ENCODE results near the gene NEK1.
"Not testable (repeated sequence)": the region's sequence is repeated elsewhere in the genome, so short reads cannot be mapped to it uniquely, and the experiment has no call there.

The NEK1 gene

DNA sequence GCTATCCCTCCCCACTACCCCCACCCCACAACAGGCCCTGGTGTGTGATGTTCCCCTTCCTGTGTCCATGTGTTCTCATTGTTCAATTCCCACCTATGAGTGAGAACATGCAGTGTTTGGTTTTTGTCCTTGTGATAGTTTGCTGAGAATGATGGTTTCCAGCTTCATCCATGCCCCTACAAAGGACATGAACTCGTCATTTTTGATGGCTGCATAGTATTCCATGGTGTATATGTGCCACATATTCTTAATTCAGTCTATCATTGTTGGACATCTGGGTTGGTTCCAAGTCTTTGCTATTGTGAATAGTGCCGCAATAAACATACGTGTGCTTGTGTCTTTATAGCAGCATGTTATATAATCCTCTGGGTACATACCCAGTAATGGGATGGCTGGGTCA, 118.1 kb downstream of the NEK1 start:
- DNase-seq (ENCODE audit: low read depth, low spot score) = not testable (repeated sequence)

DNA sequence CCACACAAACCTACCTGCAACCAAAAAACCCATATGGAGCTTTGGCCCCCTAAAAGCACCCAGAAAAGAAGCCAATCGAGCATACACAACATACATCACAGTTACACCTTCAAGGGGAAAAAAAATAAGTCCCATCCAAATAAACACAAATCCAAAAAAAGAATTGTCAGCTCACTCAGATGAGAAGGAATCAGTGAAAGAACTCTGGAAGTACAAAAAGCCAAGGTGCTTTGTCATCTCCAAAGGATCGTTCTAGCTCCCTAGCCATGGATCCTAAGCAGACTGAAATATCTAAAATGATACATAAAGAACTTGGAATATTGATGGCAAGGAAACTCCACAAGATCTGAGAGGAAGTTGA, 119.2 kb downstream of the NEK1 start:
- no peak for DNase-seq (ENCODE audit: low read depth, low spot score)

DNA sequence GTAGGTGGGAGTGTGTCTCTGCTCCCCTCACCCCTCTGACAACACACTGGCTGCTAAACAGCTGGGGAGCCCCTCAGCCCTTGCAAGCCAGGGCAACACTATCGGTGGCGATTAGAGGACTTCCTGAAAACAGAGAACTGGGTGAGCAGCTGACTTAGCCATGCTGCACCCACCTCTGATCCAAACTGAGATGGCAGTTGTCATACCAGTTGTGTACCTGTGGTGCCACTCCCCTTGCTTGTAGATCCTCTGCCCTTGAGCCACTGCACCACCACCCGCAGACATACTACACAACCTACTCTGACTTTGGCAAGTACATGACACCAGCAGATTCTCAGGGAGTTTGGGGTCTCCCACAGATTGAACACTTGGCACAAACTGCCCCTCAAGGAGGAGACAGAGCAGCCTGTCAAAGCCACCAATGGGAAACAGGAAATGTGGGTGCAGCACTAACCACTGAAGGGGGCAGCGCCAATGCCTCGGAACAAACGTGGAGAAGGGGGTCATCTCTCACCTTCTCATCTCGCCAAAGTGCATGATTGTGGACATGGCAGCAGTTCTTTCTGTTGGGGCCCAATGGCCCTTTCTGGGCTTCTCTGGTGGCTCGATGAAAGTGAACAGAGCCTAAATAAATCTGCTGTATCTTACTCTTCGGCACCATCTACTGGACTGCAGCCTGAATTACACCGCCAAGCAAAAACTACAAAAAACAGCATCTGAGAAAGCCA, 119.8 kb downstream of the NEK1 start:
- no peak for DNase-seq (ENCODE audit: low read depth, low spot score)

DNA sequence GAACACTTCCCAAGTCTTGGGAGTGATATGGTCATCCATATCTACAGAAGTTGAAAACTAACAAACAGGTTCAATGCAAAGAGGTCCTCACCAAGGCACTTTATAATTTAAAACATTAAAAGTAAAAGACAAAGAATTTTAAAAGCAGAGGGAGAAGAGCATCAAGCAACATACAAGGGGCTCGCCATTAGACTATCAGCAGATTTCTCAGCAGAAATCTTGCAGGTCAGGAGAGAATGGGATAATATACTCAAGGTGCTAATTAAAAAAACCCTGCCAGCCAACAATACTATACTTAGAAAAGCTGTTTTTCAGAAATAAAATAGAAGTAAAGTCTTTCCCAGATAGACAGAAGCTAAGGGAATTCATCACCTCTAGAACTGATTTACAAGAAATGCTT, 121.2 kb downstream of the NEK1 start:
- DNase-seq (ENCODE audit: low read depth, low spot score) = no peak

GRCh38 chr4:169489306-169489705, 123.1 kb downstream of the NEK1 start:
- no peak for DNase-seq (ENCODE audit: low read depth, low spot score)

DNA sequence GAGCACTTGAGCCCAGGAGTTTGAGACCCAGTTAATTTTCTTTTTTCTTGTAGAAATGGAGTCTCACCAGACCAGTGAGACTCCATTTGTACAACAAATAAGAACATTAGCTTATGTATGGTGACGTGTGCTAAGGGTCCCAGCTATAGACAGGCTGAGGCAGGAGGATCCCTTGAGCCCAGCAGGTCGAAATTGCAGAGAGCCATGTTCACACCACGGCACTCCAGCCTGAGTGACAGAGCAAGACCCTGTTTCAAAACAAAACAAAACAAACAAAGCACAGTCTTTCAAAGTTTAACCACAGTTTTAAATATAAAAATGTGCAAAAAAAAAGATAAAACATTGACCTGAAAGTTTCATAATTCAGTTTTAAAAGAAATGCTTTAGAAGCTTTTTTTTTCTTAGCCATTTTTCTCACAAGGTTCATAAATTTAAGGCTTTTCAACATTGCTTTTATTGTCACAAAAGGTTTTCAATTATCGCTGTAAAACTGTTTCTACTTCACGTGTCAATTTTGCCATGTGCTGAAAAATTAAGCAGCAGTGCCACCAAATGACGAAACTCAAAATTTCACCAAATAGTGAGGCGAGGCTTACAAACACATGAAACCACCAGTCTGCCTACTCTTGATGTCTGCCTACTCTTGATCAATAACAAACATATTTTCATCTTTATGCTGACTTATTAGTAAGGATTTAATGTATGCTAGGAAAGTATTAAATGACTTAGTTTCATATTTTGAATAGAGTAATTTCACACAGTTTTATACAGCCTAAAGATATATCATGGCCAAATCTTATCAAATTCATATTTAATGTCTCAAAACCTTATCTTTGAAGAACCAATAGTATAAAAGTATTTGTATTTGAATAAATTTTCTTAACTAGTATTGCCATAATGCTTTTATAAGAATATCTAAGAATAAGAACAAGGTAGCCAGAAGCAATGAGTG, 126.3 kb downstream of the NEK1 start:
- DNase-seq (ENCODE audit: low read depth, low spot score) = no peak

GRCh38 chr4:169485086-169485485, 127.3 kb downstream of the NEK1 start:
- no peak for DNase-seq (ENCODE audit: low read depth, low spot score)

DNA sequence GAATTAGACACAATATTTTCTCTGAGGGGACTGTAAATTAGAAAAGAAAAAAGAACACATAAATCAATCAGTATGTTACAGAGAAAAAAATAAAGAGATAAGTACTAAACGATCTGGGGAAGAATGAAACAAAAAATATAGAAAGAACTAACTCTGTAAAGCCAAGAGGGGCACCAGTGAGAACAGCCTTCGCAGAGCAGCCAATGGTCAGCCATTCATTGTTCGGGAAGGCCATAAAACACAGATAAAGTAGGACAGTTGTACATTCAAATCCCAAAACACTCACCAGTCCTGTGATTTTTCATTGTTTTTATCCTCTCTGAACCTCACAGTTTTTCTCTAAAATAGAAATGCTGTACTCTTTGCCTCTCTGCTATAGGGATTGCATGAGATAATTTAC, 127.9 kb downstream of the NEK1 start:
- DNase-seq (ENCODE audit: low read depth, low spot score) = no peak

DNA sequence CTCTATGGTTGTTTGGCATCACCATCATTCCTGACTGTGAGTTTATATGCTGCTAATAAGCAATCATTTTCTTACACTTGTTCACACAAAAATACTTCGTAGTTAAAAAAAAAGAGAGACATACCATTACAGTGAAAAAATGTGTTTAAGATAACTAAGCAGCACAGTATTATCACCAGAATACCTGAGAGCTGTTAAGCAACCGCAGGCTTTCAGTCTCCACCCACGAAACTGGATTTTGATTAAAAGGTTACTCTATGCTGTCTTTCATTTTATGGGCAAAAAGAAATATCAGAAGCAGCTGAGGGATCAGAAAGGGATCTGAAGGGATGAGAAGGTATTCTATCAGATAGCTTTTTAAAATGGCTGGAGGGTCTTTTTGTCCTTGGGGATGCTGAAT, 148.3 kb downstream of the NEK1 start:
- DNase-seq (ENCODE audit: low read depth, low spot score) = no peak

GRCh38 chr4:169460081-169460480, 152.3 kb downstream of the NEK1 start:
- DNase-seq (ENCODE audit: low read depth, low spot score) = no peak

DNA sequence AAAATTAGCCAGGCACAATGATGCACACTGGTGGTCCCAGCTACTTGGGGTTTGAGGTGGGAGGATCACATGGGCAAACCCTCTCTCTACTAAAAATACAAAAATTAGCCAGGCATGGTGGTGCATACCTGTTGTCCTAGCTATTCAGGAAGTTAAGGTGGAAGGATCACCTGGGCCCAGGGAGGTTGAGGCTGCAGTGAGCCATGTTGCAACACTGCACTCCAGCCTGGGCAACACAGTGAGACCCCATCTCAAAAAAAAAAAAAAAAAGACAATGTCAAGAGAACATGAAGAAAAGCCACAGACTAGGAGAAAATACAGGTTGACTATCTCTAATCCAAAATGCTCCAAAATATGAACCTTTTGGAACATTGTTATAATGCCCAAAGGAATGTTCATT, 153.8 kb downstream of the NEK1 start:
- no peak for DNase-seq (ENCODE audit: low read depth, low spot score)

DNA sequence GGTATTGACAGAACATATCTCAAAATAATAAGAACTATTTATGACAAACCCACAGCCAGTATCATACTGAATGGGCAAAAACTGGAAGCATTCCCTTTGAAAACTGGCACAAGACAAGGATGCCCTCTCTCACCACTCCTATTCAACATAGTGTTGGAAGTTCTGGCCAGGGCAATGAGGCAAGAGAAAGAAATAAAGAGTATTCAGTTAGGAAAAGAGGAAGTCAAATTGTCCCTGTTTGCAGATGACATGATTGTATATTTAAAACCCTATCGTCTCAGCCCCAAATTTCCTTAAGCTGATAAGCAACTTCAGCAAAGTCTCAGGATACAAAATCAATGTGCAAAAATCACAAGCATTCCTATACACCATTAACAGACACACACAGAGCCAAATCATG, 159.7 kb downstream of the NEK1 start:
- DNase-seq (ENCODE audit: low read depth, low spot score) = not testable (repeated sequence)

GRCh38 chr4:169448935-169449334, 163.4 kb downstream of the NEK1 start:
- not testable (repeated sequence) for DNase-seq (ENCODE audit: low read depth, low spot score)

DNA sequence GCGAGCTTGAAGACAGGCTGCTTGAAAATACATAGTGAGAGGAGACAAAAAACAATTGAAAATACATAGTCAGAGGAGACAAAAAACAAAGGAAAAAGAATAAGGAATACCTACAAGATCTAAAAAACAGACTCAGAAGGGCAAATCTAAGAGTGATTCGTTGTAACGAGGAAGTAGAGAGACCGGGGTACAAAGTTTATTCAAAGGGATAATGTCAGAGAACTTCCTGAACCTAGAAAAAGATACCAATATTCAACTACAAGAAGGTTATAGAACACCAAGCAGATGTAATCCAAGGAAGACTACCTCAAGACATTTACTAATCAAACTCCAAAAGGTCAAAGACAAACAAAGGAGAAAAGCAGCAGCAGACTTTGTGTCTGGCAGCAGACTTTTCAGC, 165.6 kb downstream of the NEK1 start:
- no peak for DNase-seq (ENCODE audit: low read depth, low spot score)

DNA sequence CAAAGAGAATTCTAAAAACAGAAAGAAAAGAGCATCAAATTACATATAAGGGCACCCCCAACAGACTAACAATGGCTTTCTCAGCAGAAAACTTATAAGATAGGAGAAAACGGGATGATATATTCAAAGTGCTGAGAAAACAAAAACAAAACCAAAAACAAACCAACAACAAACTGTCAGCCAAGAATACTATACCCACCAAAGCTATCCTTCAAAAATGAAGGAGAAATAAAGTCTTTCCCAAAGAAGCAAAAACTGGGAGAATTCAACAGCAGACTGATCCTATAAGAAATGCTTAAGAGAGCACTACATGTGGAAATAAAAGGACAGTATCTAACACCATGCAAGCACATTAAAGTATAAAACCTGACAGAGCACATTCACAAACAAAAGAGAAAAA, 168.6 kb downstream of the NEK1 start:
- no peak for DNase-seq (ENCODE audit: low read depth, low spot score)

DNA sequence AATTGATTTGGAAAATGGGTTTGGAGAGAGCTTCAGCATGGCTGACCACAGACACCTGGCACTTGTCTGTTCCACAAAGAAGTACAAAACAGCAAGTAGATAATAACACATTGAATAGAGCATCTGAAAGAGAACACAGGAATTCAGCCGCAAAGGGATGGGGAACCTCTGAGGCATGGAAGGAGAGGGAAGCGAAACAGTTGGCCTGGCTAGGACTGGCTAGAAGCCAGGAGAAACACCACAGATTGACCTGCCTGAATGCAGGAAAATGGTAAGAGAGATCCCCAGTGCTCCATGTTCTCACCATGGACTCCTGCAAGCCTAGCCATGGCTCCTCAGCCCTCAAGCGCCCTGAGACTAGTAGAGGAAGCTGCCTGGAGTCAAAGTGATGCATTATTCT, 171.9 kb downstream of the NEK1 start:
- no peak for DNase-seq (ENCODE audit: low read depth, low spot score)

- DNase-seq (ENCODE audit: low read depth, low spot score) = no peak
Measured at GRCh38 chr4:169439244-169439643, 173.1 kb downstream of the NEK1 start.

- no peak for DNase-seq (ENCODE audit: low read depth, low spot score)
Measured at GRCh38 chr4:169438057-169438480, 174.3 kb downstream of the NEK1 start.

DNA sequence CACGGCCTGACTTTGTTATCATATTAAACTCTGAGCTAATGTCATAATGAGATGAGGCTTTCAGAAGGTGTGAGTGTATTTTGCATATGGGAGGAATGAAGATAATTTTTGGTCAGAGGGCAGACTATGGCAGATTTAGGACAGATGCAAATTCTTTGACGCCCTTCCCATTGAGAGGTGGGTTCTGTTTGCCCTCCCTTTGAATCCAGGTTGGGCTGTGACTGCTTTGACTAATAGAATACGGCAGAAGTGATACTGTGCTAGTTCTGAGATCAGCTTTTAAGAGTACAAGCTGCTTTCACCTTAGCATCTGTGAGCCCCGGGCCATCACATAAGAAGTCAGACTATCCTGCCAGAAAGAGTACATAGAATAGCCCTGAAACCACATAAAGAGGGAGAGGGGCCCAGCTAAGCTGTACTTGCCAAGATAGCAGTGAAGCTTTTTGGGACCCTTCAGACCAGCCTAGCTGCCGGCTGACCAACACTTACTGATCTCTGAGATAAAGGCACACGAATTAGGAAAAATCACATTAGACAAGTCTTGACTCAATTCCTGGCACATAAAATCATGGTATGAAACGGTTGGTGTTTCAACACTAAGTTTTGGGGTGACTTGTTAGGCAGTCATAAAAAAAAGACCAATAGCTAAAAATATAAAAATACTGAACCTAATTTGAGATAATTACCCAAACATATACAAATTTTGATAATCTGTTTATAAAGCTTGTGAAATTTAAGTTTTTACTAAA, 174.9 kb downstream of the NEK1 start:
- no peak for DNase-seq (ENCODE audit: low read depth, low spot score)

- DNase-seq (ENCODE audit: low read depth, low spot score) = no peak
Measured at GRCh38 chr4:169436734-169437133, 175.6 kb downstream of the NEK1 start.

GRCh38 chr4:169428376-169428775, 184.0 kb downstream of the NEK1 start:
- DNase-seq (ENCODE audit: low read depth, low spot score) = no peak

DNA sequence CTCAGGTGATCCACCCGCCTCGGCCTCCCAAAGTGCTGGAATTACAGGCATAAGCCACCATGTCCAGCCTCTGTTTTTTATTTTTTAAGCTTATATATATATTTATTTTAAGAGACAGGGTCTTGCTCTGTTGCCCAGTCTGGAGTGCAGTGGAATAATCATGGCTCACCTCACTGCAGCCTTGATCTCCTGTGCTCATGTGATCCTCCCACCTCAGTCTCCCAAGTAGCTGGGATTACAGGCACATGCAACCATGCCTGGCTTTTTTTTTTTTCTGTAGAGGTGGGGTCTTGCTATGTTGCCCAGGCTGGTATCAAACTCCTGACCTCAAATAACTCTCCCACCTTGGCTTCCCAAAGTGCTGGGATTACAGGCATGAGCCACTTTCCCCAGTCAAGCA, 184.7 kb downstream of the NEK1 start:
- not testable (repeated sequence) for DNase-seq (ENCODE audit: low read depth, low spot score)
